IPS DF 19.7 (cell line): ENCODE measurements around the gene PTPN1.

ENCODE experiments used
- DNase-seq: peaks from one replicate; pipeline ENCODE4 v3.0.0-alpha.2; 2013; ENCODE audit warnings: low read depth, low spot score

Gene PTPN1

GRCh38 chr20:50634191-50634590 lies 124.0 kb downstream of the PTPN1 start:
- no peak for DNase-seq
